ENCODE results near the gene GRAMD4.

Gene GRAMD4

DNA sequence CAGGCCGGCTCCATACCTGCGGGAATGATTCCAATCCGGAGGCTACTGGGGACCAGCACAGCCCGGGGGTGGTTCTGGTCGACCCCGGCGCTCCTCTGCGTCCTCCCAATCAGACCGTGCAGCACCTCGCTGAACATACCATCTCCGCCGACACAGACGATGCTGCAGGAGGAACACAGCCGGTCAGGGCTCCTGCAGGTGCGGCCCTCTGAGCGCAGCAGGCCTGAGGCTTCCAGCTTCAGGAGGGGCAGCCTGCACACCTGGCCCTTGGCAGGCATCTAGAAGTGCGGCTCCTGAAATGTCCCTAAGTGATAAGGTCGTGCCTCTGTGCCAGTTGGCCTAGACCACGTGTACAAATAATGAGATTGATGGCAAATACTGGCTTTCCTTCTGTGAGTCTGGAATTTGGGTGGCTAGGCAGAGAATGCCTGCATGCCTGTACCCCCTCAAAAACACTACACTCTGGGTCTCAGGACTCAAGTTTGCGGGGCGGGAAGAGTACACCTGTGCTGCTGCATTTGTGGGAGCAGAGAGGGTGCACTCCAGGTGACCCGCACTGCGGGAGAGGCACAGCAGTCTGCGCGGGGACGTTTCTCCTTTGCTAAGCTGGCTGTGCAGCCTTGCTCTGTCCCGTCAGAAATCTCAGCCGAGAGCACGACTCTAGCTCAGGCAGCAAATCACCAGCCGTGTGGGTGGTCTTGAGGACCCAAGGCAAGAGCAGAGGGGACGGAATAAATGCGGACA is 87.8 kb downstream of the GRAMD4 start:
- DNase-seq: no peak
- H3K4me3 ChIP-seq (ENCODE audit: low read depth, low read length): no peak overlapping the region
- H3K27ac ChIP-seq: no peak overlapping the region
- no peaks in the 10 kb centered on the region for H3K27me3 ChIP-seq (replicated peaks)
- TF ChIP-seq CTCF (IDR thresholded peaks at IDR 0.05; ENCODE audit: low read depth, low read length, missing control alignments): no peak
- H3K36me3 ChIP-seq (replicated peaks): peaks cover 41% of the 10 kb centered on the region
- in situ Hi-C loops (cut with HindIII; ENCODE audit: low pct_ligation_motif_present, low sequenced_read_pairs): no loop called here

DNA sequence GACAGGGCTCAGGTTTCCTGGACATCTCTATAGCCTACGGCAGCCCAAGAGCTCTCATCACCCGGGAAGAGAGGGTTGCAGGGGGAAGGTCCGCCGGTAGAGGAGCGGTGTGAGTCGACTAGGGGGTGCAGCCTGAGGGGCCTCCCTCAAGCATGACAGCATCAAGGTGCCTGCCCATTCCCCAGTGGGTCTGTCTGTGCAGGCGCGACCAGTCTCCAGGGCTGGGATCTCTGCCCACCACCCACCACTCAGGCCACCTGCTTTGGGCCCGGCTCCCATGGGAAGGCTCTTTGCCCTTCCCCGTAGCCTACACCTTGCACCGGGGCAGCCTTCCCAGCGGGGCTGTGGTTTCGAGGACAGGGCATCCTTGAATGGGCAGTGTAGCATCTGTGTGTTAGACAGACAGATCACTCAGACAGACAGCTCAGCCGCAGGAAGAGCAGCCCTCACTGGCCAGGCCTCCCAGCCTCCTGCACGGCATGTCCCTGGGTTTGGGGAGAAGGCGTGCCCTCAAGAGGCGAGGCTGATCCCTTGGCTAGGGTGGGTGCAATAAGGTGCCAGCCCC is 88.7 kb downstream of the GRAMD4 start:
- no peak for DNase-seq
- Histone ChIP-seq H3K36me3 (replicated peaks) (peaks cover 41% of the 10 kb centered on the region), H3K4me3 (ENCODE audit: low read depth, low read length) (no peak overlapping the region), H3K27me3 (replicated peaks) (no peaks in the 10 kb centered on the region), H3K27ac (no peak overlapping the region)
- in situ Hi-C loops (cut with HindIII; ENCODE audit: low pct_ligation_motif_present, low sequenced_read_pairs): no loop called here
- TF ChIP-seq CTCF (IDR thresholded peaks at IDR 0.05; ENCODE audit: low read depth, low read length, missing control alignments): no peak

DNA sequence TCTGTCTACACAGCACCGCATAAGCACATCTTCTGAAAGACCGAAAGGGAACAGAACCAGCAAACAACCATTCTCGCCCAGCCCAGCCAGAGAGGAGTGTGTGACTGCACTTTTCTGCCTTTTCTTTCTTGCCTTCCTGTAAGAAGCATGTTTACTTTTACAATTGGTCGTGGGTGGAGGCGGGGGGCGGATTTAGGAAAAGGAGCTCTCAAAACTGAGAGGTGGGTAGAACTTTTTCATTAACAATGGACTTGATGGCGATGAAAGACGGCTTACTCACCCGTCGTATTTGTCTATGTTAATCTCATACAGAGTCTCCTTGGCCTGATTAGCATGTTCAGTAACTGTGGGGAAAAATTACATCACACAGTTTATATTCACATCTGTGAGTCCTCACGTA is 90.6 kb downstream of the GRAMD4 start:
- Histone ChIP-seq H3K36me3 (replicated peaks) (peaks cover 41% of the 10 kb centered on the region), H3K27ac (no peak overlapping the region), H3K4me3 (ENCODE audit: low read depth, low read length) (no peak overlapping the region), H3K27me3 (replicated peaks) (no peaks in the 10 kb centered on the region)
- no peak for TF ChIP-seq CTCF (IDR thresholded peaks at IDR 0.05; ENCODE audit: low read depth, low read length, missing control alignments)
- in situ Hi-C loops (cut with HindIII; ENCODE audit: low pct_ligation_motif_present, low sequenced_read_pairs): no loop called here
- DNase-seq: no peak

DNA sequence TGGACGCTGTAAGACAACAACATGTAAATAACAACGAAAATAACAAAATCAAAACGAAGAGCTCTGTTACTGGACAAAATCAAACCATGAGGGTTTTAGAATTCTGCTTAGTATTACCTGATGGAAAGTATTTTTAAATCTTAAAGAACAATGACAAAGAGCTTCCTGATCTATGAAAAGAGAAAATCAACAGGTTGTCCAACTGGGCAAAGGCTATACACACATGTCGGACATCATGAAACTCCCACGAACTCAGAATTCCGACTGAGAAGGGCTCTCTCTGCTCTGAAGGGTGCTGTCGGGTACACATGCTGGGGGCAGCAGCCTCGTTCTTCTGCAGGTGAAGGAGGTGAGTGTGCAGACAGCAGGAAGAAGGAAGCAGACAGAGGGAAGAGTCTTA is 92.1 kb downstream of the GRAMD4 start:
- in situ Hi-C loops (cut with HindIII; ENCODE audit: low pct_ligation_motif_present, low sequenced_read_pairs): no loop called here
- peaks cover 41% of the 10 kb centered on the region for H3K36me3 ChIP-seq (replicated peaks)
- DNase-seq: no peak

GRCh38 chr22:46714550-46714949 is 94.4 kb downstream of the GRAMD4 start:
- no peak for TF ChIP-seq CTCF (IDR thresholded peaks at IDR 0.05; ENCODE audit: low read depth, low read length, missing control alignments)
- H3K36me3 ChIP-seq (replicated peaks): peaks cover 39% of the 10 kb centered on the region

More for the DNA sequence above, 92.1 kb downstream of the GRAMD4 start:
- TF ChIP-seq CTCF (IDR thresholded peaks at IDR 0.05; ENCODE audit: low read depth, low read length, missing control alignments): no peak
- Histone ChIP-seq H3K4me3 (ENCODE audit: low read depth, low read length) (no peak overlapping the region), H3K27me3 (replicated peaks) (no peaks in the 10 kb centered on the region), H3K27ac (no peak overlapping the region)

More at GRCh38 chr22:46714550-46714949, 94.4 kb downstream of the GRAMD4 start:
- Histone ChIP-seq H3K27me3 (replicated peaks) (no peaks in the 10 kb centered on the region), H3K4me3 (ENCODE audit: low read depth, low read length) (no peak overlapping the region), H3K27ac (no peak overlapping the region)
- in situ Hi-C loops (cut with HindIII; ENCODE audit: low pct_ligation_motif_present, low sequenced_read_pairs): no loop called here
- no peak for DNase-seq

All from brain microvascular endothelial cell (primary cell).